CD4-positive, alpha-beta T cell (primary cell): ENCODE data around the gene CCIN. TPM values are rescaled to one million over a fixed set of nuclear protein-coding genes. Genes with fewer than 3 reads are reported as not detected.

Source experiments
- ATAC-seq: fragments of 200-7000 bp; cut with Tn5 transposase; one replicate; pipeline ENCODE4 v1.10.0; 2022; ENCODE audit warnings: mild to moderate bottlenecking; ENCODE audit not compliant: poor library complexity
- CTCF ChIA-PET: fragments of 350-600 bp; sonication (Branson Sonifier 250); formaldehyde crosslinking; loops from one replicate; lab custom pipeline; 2021; ENCODE audit warnings: antibody characterized with exemption, inconsistent platforms; lab: Charles Lee
- POLR2A ChIA-PET: fragments of 350-600 bp; sonication (Branson Sonifier 250); formaldehyde crosslinking; loops from one replicate; lab custom pipeline; 2021; ENCODE audit warnings: antibody characterized with exemption, inconsistent platforms; lab: Charles Lee
- DNase-seq, 14 experiments: peaks; one replicate each; pipeline ENCODE4 v3.0.0-alpha.2; 2013 to 2020; ENCODE audit warnings: mixed read lengths in 2 of 14
- H3K27ac ChIP-seq, 2 donors: one replicate each; pipeline versions ENCODE4 v1.5.1 to v1.7.0; 2013; ENCODE audit warnings: low read length in 2 of 2, low read depth in 1 of 2, mild to moderate bottlenecking in 1 of 2
- H3K27me3 ChIP-seq, 2 experiments: 1 replicate in 1 of 2; 2 replicates in 1 of 2; pipeline versions ENCODE4 v1.6.1 to v1.7.0; 2013; ENCODE audit warnings: low read length in 2 of 2, control low read depth in 1 of 2, mild to moderate bottlenecking in 1 of 2, moderate library complexity in 1 of 2; ENCODE audit not compliant: insufficient read depth in 2 of 2, control insufficient read depth in 1 of 2
- H3K36me3 ChIP-seq: one replicate; pipeline ENCODE4 v1.6.1; 2013; ENCODE audit warnings: low read length, control low read depth; ENCODE audit not compliant: insufficient read depth
- H3K4me1 ChIP-seq: one replicate; pipeline ENCODE4 v1.6.1; 2013; ENCODE audit warnings: low read length, control low read depth; ENCODE audit not compliant: insufficient read depth
- H3K4me3 ChIP-seq: one replicate; pipeline ENCODE4 v1.5.1; 2013; ENCODE audit warnings: mild to moderate bottlenecking, low read length, moderate library complexity
- H3K9me3 ChIP-seq, 2 experiments: 1 replicate in 1 of 2; 2 replicates in 1 of 2; pipeline versions ENCODE4 v1.6.1 to v1.7.0; 2013; ENCODE audit warnings: low read length in 2 of 2, mild to moderate bottlenecking in 2 of 2, control low read depth in 1 of 2, moderate library complexity in 1 of 2; ENCODE audit not compliant: control insufficient read depth in 1 of 2, insufficient read depth in 1 of 2
- H3K27ac Mint-ChIP-seq: one replicate; pipeline ENCODE4 v1.8.0; 2020; ENCODE audit warnings: mixed read lengths
- H3K27me3 Mint-ChIP-seq: one replicate; pipeline ENCODE4 v1.8.0; 2021; ENCODE audit warnings: mixed read lengths
- H3K36me3 Mint-ChIP-seq: one replicate; pipeline ENCODE4 v1.8.0; 2021; ENCODE audit warnings: low read depth, mixed read lengths
- H3K4me1 Mint-ChIP-seq: one replicate; pipeline ENCODE4 v1.8.0; 2021; ENCODE audit warnings: low read depth, mixed read lengths
- H3K4me3 Mint-ChIP-seq: one replicate; pipeline ENCODE4 v1.8.0; 2020; ENCODE audit warnings: mild to moderate bottlenecking, mixed read lengths
- H3K9me3 Mint-ChIP-seq: one replicate; pipeline ENCODE4 v1.8.0; 2020; ENCODE audit warnings: mixed read lengths
- CTCF ChIP-seq: fragments of 200-600 bp; IDR thresholded peaks from one replicate; pipeline ENCODE4 v1.8.0; 2022; ENCODE audit warnings: antibody characterized with exemption, mild to moderate bottlenecking
- intact Hi-C, 2 experiments: fragments of 100-400 bp; cut with DNase I in 1 of 2; cut with micrococcal nuclease in 1 of 2; formaldehyde crosslinking; loops; one replicate each; pipeline versions ENCODE4 v1.15.1 to v1.9.0; 2023 to 2025; cut with DNase I, micrococcal nuclease
- total RNA-seq, 174 experiments: library from RNA in 2 of 174; stranded (reverse) in 2 of 174; gene quantifications; one replicate each; pipeline ENCODE4 v1.2.3 and lab custom pipeline; 2021 to 2026

The CCIN gene
- total RNA-seq, 2 experiments from 2014 or later: 0.22 to 0.36 TPM

DNA sequence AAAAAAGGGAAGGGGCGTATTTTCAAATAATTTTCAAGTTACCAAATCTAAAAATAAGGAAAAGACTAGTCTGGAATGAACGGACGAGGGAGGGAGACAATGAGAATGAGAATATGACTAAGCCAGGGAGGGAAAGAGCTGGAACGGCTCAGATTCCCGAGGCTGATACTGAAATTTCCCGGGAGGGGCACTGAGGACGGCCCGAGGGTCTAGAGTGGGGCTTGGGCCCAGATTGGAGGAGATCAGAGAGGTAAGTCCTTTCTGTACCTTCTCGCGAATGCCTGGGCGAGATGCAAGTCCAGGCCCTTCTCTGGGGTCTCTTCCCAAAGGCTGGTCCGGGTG, 3.4 kb upstream of the CCIN start:
- no peaks in the 10 kb centered on the region for H3K27me3 ChIP-seq
- DNase-seq (no peak), ATAC-seq (no peak)
- intact Hi-C loops: loop anchor here (1.0 to 10.0 kb wide), 2 partner anchors 62 to 211 kb away; partner anchors contain the start of gene OR2S2 (in 1 of the 2)
- TF ChIP-seq CTCF: no peak
- ChIA-PET CTCF (interaction anchor here (0.7 to 7.5 kb wide), 13 partner anchors 14 to 204 kb away, joined by 3 to 122 read pairs (median 7); partner anchors contain the start of genes CLTA and GLIPR2), POLR2A (interaction anchor here (0.7 to 1.5 kb wide), 3 partner anchors 13 to 64 kb away, joined by 4 to 5 read pairs (median 4); partner anchors contain the start of gene GLIPR2)
- no peaks in the 10 kb centered on the region for H3K27me3 Mint-ChIP-seq
- H3K27ac Mint-ChIP-seq: no peak overlapping the region
- peak overlapping the region; percentile 34 for H3K4me3 Mint-ChIP-seq
- H3K4me1 ChIP-seq: peaks cover 15% of the 10 kb centered on the region
- peaks cover 6% of the 10 kb centered on the region for H3K36me3 Mint-ChIP-seq
- no peak overlapping the region for H3K27ac ChIP-seq
- peaks cover 16% of the 10 kb centered on the region for H3K36me3 ChIP-seq
- H3K9me3 Mint-ChIP-seq: no peaks in the 10 kb centered on the region
- no peaks in the 10 kb centered on the region for H3K9me3 ChIP-seq
- no peaks in the 10 kb centered on the region for H3K4me1 Mint-ChIP-seq
- no peak overlapping the region for H3K4me3 ChIP-seq

- CTCF ChIA-PET: interaction anchor here (0.6 to 7.5 kb wide), 18 partner anchors 11 to 99 kb away, joined by 3 to 122 read pairs (median 6); partner anchors contain the start of genes CLTA and GLIPR2
- Histone ChIP-seq H3K27me3 (no peaks in the 10 kb centered on the region), H3K27ac (no peak overlapping the region), H3K4me1 (peaks cover 15% of the 10 kb centered on the region), H3K36me3 (peaks cover 12% of the 10 kb centered on the region), H3K4me3 (peak overlapping the region; percentile 62), H3K9me3 (no peaks in the 10 kb centered on the region)
- Mint-ChIP-seq H3K4me1 (no peaks in the 10 kb centered on the region), H3K4me3 (peak overlapping the region; percentile 51), H3K27me3 (no peaks in the 10 kb centered on the region), H3K9me3 (no peaks in the 10 kb centered on the region), H3K36me3 (peaks cover 6% of the 10 kb centered on the region), H3K27ac (no peak overlapping the region)
- POLR2A ChIA-PET: interaction anchor here (0.6 to 1.5 kb wide), 8 partner anchors 14 to 1423 kb away, joined by 3 to 10 read pairs (median 4); partner anchors contain the start of genes CLTA and GLIPR2
- ATAC-seq: peak; percentile 98
- TF ChIP-seq CTCF: peak; percentile 93
- intact Hi-C loops: loop anchor here (1.0 to 10.0 kb wide), 2 partner anchors 63 to 212 kb away; partner anchors contain the start of gene OR2S2 (in 1 of the 2)
- peak; percentile 57 to 91 (median 78) for DNase-seq
Measured at GRCh38 chr9:36166168-36166927, 2.8 kb upstream of the CCIN start.

DNA sequence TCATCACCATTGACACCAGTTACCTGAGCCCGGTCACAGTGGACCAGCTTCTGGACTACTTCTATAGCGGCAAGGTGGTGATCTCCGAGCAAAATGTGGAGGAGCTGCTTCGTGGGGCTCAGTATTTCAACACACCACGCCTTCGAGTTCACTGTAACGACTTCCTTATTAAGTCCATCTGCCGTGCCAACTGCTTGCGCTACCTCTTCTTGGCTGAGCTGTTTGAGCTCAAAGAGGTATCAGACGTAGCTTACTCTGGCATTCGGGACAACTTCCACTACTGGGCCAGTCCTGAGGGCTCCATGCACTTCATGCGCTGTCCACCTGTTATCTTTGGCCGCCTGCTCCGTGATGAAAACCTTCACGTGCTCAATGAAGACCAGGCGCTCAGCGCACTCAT, 520 bp downstream of the CCIN start:
- ChIA-PET POLR2A (no interaction called here), CTCF (interaction anchor here (0.5 to 7.5 kb wide), 2 partner anchors 14 to 68 kb away, joined by 4 to 122 read pairs; no protein-coding TSS in a partner anchor)
- no peaks in the 10 kb centered on the region for H3K4me1 Mint-ChIP-seq
- no peaks in the 10 kb centered on the region for H3K9me3 Mint-ChIP-seq
- ATAC-seq (no peak), DNase-seq (no peak)
- no peak for TF ChIP-seq CTCF
- H3K27ac Mint-ChIP-seq: no peak overlapping the region
- H3K36me3 Mint-ChIP-seq: no peaks in the 10 kb centered on the region
- Histone ChIP-seq H3K4me1 (peaks cover 15% of the 10 kb centered on the region), H3K27me3 (no peaks in the 10 kb centered on the region), H3K9me3 (no peaks in the 10 kb centered on the region), H3K27ac (no peak overlapping the region), H3K4me3 (no peak overlapping the region), H3K36me3 (no peaks in the 10 kb centered on the region)
- intact Hi-C loops: loop anchor here in 1 of 2 experiments (10.0 kb wide), 1 partner anchor 215 kb away; the partner anchor contains the start of gene OR2S2
- no peak overlapping the region for H3K4me3 Mint-ChIP-seq
- H3K27me3 Mint-ChIP-seq: no peaks in the 10 kb centered on the region
